Right hindlimb (tissue), 1 donor: ENCODE results near the gene FAM72D.
"Not testable (repeated sequence)": the region's sequence is repeated elsewhere in the genome, so short reads cannot be mapped to it uniquely, and the experiment has no call there.

Experiments
- DNase-seq: peaks from one replicate; pipeline ENCODE4 v3.0.0-alpha.2; 2018

Gene FAM72D

DNA sequence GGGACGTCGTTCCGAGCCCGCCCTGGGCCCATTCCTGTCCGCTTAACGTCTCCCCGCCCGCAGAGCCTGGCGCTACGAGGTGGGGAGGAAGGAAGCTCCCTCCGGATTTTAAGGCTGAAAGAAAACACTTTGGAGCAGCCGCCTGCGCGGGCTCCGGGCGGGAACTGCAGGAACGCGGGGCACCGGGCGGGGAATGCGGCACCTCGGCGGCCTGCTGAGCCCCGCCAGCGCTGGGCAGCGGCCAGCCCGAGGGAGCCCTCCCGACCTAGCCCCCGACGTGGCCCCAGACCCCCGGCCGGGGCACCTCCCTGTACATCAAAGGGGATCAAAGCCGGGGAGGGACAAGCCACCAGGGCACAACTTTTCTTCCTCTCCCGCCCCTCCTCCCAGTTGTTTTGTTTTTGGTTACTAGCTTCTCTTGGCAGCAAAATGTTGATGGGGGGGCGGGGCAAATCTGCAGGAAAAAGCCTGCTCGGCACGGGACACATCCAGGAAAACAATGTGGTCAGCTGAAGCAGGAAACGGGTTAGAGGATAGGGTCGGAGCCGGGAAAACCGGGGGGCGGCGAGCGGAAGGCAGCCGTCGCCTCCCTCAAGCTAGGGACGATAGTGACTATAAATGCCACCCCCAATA is 2.1 kb upstream of the FAM72D start:
- DNase-seq, result peak; percentile 39

DNA sequence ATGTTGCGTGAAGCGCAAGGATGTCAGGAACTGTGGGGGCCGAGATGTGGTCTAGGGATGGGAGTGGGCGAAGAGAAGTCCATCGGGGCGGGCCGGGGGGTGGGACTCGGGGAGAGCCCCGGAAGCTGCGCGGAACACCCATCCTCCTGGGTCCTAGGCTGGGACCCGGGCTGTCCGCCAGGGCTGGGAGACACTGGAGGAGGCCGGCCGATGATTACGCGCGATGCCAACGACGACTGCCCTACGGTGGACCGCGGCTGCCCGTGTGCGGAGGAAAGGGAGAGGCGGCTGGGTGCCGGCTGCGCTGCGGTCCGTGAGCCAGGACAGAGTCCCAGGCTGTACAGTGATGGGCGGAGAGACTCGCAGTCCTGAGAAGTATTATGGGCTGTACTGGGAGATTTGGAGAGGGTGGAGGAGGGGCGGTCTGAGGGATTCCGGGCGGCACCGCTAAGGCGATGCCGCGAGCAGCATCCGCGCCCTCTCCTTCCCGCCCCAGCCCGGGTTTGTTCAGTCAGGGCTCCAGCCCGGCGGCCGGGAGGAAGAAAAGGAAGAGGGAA is 1.0 kb upstream of the FAM72D start:
- DNase-seq, result not testable (repeated sequence)

DNA sequence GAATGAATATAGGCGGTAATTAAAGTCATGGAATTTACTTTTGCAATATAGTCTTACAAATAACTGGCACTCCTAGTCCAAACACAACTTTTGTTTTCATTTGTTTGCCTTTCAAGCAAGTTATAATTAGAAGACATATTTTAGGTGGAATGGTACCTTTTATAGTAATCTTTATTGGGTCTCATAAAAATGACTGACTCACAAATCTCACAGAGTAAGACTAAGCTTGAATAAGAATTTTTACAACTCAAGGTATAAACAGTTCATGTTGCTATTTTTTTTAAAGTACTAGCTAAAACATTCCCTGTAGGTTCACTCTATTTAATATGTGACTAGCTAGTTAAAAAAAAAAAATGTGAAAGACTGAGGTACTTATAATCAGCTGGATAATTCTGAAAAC is 6.0 kb downstream of the FAM72D start:
- not testable (repeated sequence) for DNase-seq

DNA sequence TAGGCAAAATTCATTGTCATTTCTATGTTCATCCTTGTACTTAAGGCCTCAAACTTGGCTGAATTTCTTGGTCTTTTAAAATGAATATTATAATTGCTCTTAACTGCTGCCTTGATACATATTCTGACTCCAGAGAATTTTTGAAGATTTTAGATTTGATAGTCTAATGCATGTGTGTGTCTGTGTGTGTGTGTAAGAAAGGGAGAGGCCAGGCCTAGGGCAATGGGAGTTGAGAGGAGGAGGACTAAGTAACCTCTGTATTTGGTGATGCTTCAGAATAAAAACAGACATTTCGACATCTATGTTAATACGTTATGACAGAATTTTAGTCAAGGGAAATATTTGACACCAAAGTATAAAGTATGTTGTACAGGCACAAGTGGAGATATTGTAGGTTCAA is 7.5 kb downstream of the FAM72D start:
- not testable (repeated sequence) for DNase-seq

DNA sequence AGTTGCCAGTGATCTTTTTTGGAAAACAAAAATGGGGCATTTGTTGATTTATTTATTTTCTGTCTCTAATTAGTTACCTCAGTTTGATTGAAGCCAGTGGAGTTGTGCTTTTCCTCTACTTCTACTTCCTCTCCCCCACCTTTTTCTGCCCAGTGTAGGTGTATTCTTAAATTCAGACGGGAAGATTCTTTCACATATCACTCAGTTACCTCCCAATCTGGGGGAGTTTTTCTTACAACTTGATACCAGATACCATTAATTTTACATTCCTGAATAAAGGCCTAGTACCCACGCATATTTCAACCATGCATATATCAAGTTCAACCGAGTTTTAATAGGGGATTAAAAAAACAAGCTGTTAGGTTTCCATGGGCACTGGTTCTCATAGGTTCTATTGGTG is 15.9 kb downstream of the FAM72D start:
- not testable (repeated sequence) for DNase-seq

DNA sequence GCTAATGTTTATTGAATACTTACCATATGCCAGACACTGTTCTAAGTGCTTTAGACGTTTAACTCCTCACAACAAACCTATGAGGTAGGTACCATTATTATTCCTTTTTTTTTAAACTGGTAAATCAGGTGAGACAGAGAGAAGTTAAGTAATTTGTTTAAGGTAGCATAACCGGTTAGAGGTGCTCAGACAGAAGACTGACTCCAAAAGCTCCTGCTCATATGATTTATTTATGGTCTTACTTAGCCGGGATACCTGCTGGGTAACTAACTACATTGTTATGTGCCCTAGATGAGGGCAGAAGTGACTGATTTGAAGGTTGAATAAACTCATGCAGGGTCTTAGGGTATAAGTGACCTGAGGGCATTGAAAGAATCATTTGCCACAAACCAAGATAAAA is 16.9 kb downstream of the FAM72D start:
- DNase-seq, result not testable (repeated sequence)

DNA sequence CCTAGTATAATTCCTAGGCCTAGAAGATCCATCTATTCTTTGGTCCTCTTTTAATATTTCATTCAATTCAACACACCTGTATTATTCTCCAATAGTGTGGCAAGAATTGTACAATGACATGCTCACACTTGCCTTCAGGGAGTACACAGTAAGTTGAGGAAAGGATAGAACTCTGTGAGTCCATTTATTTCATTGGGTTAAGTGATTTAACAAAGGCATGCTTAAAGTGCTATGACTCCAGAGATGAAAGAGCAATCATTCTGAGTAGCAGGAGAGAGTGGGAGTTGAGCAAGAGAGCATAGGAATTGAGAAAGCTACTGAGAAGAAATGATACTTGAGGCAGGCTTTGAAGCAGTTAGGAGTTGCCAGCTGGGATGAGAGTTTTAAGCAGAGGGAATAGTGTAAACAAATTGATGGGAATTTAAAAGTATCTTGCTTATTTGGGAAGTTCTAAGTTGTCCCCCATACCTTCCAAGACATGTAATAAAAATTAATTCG is 18.8 kb downstream of the FAM72D start:
- DNase-seq, result not testable (repeated sequence)

DNA sequence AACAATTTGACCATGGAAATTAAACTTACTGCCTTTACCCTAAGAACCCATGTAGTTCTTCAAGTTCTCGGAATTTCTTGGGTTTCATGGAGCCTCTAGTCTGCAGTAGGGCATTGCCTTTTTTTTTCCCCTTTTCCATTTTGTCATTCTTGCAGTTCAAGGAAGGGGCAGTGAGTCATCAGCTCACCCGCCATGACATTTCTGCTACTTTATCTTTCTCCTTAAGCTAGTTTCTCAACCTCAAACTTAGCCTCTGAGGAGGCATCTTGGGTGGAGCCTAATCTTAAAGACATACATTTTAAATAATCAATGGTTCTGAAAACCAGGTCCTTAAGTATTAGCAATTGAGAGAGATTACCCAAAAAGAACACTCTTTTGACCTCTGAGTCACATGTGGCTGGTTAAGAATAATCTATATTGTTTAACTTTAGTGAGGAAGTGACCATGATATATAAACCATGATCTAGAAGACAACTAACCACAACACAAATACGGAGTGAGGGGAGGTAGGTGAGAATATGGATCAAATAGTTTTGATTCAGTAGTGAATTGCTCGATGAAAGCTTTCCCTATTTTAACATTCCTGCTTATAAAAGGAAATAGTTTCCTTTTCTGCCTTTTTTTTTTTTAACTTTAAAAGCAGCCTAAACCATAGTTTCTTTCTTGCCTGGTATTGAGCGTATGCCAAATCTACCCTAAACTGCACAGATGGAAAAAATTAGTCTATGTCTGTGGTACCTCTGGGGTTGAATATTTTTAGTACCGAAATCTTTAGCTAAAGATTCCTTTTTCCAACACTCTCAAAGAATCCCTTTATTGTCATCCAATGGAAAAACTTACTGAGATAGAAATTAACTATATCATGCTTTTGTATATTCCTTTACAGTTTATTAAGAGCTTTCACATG is 20.1 kb downstream of the FAM72D start:
- DNase-seq, result not testable (repeated sequence)

DNA sequence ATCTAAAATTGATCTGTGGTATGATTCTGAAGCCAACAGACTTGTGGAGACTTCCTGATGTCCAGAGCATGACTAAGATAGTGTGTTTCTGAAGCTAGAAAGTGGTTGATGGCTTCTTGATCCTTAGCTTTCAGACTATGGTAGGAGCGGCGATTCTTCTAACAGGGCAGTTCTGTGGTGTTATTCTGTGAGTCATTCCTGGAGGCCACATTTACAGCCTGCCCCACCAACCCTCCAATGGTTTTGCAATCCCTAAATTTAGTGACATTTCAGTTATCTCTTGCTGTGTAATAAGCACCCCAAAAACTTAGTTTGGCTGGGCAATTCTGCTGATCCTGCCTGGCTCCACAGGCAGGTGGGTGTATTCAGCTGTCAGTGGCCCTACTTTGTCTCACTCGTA is 24.1 kb downstream of the FAM72D start:
- not testable (repeated sequence) for DNase-seq

DNA sequence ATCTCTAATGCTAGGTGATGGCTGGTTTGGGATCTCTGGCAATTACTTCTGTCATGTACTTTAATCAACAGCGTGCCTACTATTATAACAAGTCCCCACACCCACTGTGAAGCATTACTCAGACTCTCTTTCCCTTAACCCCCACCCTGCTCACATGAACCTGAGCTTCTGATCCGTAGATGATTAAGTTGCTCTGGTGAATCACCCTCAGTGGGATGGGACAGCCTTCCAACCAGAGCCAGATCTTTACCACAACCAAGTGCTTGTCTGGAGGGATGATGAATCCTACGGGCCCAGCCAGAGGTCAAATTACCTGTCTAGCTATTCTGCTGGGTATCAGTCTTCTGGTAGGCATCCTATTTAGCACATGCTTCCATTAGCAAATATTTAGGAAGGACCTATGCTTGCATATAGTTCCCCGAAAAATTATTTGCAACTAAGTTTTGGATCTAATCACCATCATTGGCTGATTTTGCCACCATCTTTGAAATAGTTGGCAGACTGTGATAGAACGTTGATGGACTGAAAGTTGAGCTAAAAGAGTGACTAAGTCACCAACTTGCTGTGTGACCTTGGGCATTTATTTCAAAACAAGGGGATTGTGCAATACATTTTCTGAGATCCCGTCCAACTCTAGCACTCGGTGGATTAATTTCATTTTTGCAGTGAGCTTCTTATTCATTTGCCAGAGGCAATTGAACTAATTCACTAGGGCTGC is 26.7 kb downstream of the FAM72D start:
- DNase-seq, result not testable (repeated sequence)

DNA sequence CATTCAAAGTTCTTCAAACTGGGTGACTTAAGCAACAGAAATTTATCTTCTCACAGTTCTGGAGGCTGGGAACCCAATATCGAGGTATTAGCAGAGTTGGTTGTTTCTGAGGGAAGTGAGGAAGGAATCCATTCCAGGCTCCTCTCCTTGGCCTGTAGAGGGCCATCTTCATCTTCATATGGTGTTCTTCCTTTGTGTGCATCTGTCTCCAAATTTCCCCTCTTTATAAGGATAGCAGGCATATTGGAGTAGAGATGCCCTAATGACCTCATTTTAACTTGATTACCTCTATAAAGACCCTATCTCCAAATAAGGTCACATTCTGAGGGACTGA is 27.3 kb downstream of the FAM72D start:
- not testable (repeated sequence) for DNase-seq

DNA sequence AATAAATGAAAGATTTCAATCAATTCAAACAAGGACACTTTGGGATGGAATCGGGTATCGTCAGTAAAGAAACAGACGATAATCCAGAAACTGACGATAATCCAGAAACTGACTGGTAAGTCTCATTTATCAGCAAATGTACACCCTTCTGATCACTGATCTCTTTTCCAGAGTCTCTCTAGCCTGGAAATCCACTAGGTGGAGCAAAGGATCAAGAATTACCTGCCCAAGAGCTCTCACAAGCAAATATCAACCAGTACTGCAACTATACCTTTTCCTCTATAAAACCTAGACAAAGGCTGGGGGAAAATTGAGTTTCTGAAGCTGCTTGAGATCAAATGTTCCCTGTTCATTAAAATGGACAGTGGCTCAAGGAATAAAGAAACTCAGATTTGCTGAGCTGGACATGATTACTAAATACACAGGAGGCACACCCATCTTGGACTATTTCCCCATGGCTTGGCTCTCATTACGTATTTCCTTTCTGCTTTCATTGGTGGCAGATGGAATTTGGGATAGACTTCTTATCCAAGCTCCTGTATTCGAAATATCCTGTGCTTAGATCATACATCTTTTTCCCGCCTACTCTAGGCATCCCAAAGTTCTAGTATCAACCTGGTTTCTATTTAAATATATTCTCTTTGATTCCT is 28.3 kb downstream of the FAM72D start:
- DNase-seq, result not testable (repeated sequence)

DNA sequence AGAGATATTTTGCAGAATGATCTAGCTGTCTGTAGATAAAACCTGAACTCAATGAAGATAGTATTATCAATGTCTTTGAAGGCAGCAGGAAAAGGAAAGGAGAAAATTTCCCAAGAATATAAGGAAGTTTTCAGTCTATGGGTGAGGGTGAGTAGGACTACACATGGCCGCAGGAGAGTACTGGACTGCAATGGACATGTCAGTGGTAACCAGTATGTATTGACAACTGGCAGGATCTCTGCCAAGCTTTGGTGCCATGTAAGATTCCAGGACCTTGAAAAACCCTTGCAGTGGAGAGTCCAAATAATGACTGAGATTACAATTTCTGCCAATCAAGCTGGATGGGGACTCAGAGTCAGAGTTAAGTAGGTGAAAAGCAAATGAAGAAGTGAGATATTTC is 29.3 kb downstream of the FAM72D start:
- DNase-seq, result not testable (repeated sequence)

DNA sequence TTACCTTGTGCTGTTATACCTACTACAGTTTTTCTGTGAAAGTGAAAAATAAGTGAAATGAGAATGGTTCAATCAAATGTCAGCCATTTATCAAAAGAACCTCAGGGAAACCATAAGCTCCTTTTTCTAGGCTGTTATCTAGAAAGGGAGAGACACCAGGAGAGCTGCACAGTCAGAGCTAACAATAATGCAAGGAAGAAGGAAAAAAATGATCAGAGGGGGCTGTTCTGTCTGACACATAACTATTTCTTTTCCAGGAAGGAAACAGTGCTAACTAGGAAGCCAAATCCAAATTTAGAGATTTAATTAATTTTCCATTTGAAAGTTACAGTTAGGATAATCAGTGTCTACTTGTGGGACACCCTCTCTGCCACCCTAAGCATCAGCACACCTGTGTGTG is 31.4 kb downstream of the FAM72D start:
- DNase-seq, result not testable (repeated sequence)

DNA sequence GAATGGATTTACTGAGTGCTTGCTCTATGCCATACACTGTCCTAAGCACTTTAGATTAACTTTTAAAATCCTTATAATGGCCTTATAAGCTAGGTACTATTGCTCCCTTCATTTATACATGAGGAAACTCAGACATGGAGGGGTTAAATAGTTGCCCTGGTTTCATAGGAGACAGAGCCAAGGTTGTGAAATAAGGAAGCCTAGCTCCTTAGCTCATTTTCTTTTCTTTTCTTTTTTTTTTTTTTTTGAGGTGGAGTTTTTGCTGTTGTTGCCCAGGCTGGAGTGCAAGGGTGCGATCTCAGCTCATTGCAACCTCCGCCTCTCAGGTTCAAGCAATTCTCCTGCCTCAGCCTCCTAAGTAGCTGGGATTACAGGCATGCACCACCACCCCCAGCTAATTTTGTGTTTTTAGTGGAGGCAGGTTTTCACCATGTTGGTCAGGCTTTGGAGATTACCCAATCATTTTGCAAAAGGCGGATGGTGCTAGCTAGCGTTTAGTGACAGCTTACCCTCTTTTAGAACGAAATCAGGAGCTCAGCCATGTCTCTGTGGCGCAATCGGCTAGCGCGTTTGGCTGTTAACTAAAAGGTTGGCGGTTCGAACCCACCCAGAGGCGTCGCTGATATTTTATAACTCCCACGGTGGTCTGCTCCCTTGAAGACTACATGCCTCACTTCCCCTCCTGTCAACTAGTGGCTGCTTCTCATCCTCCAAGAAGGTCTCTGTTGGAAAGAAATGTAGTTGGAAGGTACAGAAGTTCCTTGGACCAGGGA is 33.1 kb downstream of the FAM72D start:
- not testable (repeated sequence) for DNase-seq

DNA sequence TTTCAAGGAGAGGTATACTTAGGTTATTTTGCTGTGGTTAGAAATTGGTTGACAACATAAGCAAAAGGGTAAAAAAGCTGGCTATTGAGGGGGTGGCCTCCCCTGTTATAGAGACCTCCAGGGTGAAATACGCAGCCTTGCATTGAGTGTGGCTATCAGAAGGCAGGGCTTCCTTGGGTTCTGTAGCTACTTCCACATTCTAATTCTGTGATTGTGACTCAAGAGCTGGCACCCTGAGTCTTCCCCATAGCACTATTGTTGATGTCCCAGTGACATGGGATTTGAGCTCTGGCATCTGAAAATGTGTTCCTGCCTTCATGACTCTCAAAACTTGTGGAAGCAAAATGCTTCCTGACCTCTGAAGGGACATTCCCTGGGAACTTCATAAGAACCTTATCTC is 38.7 kb downstream of the FAM72D start:
- DNase-seq, result not testable (repeated sequence)

DNA sequence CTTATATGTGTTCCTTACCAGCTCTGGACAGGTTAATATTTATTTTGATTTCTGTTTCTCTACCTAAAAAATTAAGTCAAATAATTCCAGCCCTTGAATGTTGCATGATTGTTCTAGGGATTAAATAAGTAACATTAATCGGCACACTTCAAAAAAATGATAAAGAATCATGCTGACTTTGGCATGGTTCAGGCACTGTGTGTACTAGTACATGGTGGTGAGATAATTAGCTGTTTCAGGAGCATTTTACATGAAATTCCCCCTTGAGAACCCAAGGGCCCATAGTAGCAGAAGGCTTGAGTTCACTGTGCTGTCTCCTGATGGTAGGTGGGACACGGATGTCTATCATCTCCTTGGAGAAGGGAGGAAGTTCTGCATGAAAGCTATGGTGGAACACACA is 44.8 kb downstream of the FAM72D start:
- DNase-seq, result not testable (repeated sequence)

DNA sequence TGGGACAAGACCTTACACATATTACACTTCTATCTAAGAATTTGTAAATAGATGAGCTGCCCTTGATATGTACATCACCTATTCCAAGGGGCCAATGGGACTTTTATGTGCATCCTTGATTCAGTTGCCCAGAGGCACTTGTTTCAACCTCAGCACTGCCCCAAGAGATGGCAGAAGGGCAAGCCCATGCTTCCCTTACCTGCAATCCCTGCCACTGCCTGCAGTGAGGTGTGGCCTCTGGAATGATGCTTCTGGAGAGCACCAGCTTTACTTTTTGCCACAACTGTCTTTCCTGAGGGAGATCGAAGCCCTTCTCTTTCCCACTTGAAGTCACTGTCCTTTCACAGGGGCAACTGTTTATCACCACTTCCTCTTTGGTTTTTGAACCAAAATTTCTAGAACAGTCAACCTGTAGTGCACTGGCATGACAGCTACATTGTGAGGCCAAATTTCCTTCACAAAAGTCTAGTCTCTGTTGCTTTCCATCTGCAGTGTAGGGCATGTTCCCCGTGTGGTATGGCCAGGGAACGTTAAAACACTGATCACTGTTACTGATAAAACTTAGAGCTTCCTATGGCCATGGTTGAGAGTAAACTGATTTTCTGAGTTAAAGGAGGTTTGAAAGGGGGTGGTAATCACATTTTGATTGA is 48.6 kb downstream of the FAM72D start:
- not testable (repeated sequence) for DNase-seq

DNA sequence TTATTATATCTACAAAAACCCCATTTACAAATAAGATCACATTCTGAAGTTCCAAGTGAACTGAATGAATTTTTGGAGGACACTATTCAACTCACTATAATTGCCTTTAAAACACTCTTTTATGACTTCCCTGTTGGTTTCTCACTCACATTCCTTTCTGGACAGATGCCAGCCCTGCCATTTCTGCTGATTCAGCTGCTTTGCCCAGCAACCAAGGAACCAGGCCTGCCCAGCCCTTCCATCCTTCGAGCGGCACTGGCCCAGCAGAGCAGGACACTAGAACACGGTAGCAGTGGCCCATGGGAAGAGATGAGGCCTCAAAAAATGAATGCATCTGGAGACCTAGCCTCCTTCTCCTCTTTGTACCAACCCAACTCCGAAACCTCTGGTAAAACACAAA is 50.5 kb downstream of the FAM72D start:
- not testable (repeated sequence) for DNase-seq

DNA sequence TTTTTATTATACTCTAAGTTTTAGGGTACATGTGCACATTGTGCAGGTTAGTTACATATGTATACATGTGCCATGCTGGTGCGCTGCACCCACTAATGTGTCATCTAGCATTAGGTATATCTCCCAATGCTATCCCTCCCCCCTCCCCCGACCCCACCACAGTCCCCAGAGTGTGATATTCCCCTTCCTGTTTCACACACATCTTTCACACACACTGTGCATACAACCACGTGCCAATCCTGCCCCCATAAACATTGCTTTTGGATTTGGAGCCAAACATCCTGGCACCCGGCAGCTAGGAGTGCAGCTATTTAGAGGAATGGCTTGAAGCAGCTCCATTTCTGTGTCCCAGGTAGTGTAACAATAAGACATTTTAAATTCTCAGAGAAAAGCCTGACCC is 51.4 kb downstream of the FAM72D start:
- not testable (repeated sequence) for DNase-seq

DNA sequence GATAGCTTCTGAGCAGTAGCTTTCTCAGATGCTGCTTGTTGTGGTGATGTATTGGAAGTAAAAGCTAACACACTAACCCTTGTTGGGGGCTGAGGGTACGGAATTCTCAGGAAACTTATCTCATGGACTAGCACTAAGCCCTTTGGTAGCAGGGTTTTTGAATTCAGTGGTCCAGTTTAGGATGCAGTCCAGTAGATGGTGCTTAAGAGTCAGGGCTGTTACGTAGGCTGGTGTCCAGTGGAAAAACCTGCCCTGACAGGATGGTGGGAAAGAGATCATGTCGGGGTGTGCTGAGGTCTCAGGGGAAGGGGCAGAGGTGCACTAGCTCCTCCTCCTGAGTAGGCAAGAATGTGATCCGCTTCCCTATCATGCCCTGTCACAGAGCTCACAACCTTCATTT is 59.6 kb downstream of the FAM72D start:
- DNase-seq, result not testable (repeated sequence)
